Epithelial cell of esophagus (primary cell): Measurements from ENCODE around the gene SELENOT.

Experiments used
- DNase-seq: peaks from one replicate; pipeline ENCODE4 v3.0.0; 2010; ENCODE audit warnings: low read depth
- H3K4me3 ChIP-seq: 2 replicates; pipeline ENCODE4 v1.5.1; 2011; ENCODE audit warnings: mild to moderate bottlenecking, low read length, control low read depth
- CTCF ChIP-seq: IDR thresholded peaks from 2 replicates; pipeline ENCODE4 v1.5.1; 2011; ENCODE audit warnings: low read depth, mild to moderate bottlenecking, low read length, control low read depth, inconsistent platforms; ENCODE audit not compliant: insufficient read depth; ENCODE audit errors: missing control alignments

The SELENOT gene

GRCh38 chr3:150631515-150632221, 28.5 kb downstream of the SELENOT start:
- no peak for TF ChIP-seq CTCF
- DNase-seq, result no peak
- no peak overlapping the region for H3K4me3 ChIP-seq

GRCh38 chr3:150635076-150635475, 32.0 kb downstream of the SELENOT start:
- H3K4me3 ChIP-seq, result no peak overlapping the region
- TF ChIP-seq CTCF, result no peak
- no peak for DNase-seq

- TF ChIP-seq CTCF, result no peak
- DNase-seq, result no peak
- H3K4me3 ChIP-seq, result no peak overlapping the region
Measured at GRCh38 chr3:150635526-150635925, 32.4 kb downstream of the SELENOT start.

GRCh38 chr3:150636258-150636657, 33.1 kb downstream of the SELENOT start:
- H3K4me3 ChIP-seq, result no peak overlapping the region
- TF ChIP-seq CTCF, result no peak
- DNase-seq, result no peak

- TF ChIP-seq CTCF, result no peak
- peak; percentile 19 for DNase-seq
- no peak overlapping the region for H3K4me3 ChIP-seq
Measured at GRCh38 chr3:150639262-150639661, 36.1 kb downstream of the SELENOT start.

GRCh38 chr3:150640256-150640655, 37.1 kb downstream of the SELENOT start:
- H3K4me3 ChIP-seq, result no peak overlapping the region
- TF ChIP-seq CTCF, result no peak
- no peak for DNase-seq

GRCh38 chr3:150653110-150653561, 50.0 kb downstream of the SELENOT start:
- no peak overlapping the region for H3K4me3 ChIP-seq
- no peak for TF ChIP-seq CTCF
- DNase-seq, result no peak
